ENCODE results near the gene POLR3B.

POLR3B gene

DNA sequence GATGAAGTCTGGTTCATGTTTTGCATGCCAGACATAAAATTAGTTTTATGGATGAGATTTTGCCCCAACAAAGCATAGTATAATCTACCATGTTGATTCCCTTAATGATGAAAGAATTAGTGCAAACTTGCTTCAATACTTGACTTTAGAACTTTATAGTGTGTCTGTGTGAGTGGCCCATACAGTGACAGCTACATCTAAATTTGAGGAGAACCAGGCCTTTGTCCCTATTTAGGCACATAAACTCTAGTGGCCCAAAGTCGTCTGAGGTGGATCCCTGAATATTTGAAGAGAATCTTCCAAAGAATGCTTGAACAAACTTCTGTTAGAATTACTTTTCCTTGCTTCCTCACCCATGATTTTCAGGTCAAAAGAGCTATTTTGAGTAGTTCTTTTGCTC is 70.4 kb downstream of the POLR3B start:
- H3K4me3 ChIP-seq (ENCODE audit: low read length), result no peak overlapping the region
- H3K27me3 ChIP-seq (ENCODE audit: control insufficient read depth, insufficient read depth, low read length), result no peaks in the 10 kb centered on the region
- no peak overlapping the region for H3K9ac ChIP-seq (ENCODE audit: low read length)
- peak overlapping the region; percentile 50 for H3K27ac ChIP-seq (ENCODE audit: low read depth, low read length)
- peaks cover 14% of the 10 kb centered on the region for H3K4me1 ChIP-seq (ENCODE audit: control insufficient read depth, insufficient read depth, low read length)
- peaks cover under 1% of the 10 kb centered on the region for H3K36me3 ChIP-seq (ENCODE audit: control insufficient read depth, insufficient read depth, low read length)

GRCh38 chr12:106428384-106428783 is 70.8 kb downstream of the POLR3B start:
- H3K27me3 ChIP-seq (ENCODE audit: control insufficient read depth, insufficient read depth, low read length), result no peaks in the 10 kb centered on the region
- no peak overlapping the region for H3K4me3 ChIP-seq (ENCODE audit: low read length)
- no peak overlapping the region for H3K9ac ChIP-seq (ENCODE audit: low read length)
- peaks cover 14% of the 10 kb centered on the region for H3K4me1 ChIP-seq (ENCODE audit: control insufficient read depth, insufficient read depth, low read length)
- peak overlapping the region; percentile 50 for H3K27ac ChIP-seq (ENCODE audit: low read depth, low read length)
- peaks cover 2% of the 10 kb centered on the region for H3K36me3 ChIP-seq (ENCODE audit: control insufficient read depth, insufficient read depth, low read length)

DNA sequence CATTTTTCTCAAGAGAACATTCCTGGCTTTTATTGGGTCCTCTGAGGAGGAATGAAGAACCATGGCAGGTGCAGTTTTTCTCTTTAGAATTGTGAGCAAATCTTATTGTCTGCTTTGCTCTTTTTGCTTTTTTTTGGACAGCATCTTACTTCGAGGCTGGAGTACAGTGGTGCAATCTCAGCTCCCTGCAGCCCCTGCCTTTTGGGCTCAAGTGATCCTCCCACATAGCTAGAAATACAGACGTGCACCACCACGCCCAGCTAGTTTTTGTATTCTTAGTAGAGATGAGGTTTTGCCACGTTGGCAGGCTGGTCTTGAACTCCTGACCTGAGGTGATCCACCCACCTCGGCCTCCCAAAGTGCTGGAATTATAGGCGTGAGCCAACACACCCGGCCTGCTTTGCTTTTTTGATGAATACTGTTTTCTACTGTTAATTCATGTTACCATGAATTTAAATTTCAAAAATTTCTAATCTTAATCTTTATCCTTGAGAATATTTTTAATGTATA is 71.5 kb downstream of the POLR3B start:
- Histone ChIP-seq H3K9ac (ENCODE audit: low read length) (no peak overlapping the region), H3K4me1 (ENCODE audit: control insufficient read depth, insufficient read depth, low read length) (peaks cover 14% of the 10 kb centered on the region), H3K27ac (ENCODE audit: low read depth, low read length) (no peak overlapping the region), H3K36me3 (ENCODE audit: control insufficient read depth, insufficient read depth, low read length) (peaks cover 5% of the 10 kb centered on the region), H3K4me3 (ENCODE audit: low read length) (no peak overlapping the region), H3K27me3 (ENCODE audit: control insufficient read depth, insufficient read depth, low read length) (no peaks in the 10 kb centered on the region)

DNA sequence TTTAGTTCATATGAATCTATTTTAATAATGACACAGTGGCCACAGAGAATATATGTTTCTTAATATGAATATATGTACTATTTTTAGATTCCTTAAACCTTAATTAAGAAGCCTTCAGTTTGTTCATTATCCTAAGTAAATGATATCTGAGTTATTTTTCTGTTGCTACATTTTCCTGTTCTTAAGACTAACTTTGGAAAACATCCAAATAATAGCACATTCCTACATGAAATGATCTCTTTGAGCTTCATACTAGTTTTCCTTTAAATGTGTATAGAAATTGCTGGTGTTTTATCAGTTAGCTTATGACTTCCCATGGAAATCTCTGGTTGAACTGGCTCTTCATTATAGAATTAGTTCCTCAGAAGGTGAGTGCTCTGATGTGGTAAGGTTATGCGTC is 72.1 kb downstream of the POLR3B start:
- Histone ChIP-seq H3K27me3 (ENCODE audit: control insufficient read depth, insufficient read depth, low read length) (no peaks in the 10 kb centered on the region), H3K27ac (ENCODE audit: low read depth, low read length) (no peak overlapping the region), H3K4me3 (ENCODE audit: low read length) (no peak overlapping the region), H3K4me1 (ENCODE audit: control insufficient read depth, insufficient read depth, low read length) (peaks cover 14% of the 10 kb centered on the region), H3K9ac (ENCODE audit: low read length) (no peak overlapping the region), H3K36me3 (ENCODE audit: control insufficient read depth, insufficient read depth, low read length) (peaks cover 8% of the 10 kb centered on the region)

- Histone ChIP-seq H3K36me3 (ENCODE audit: control insufficient read depth, insufficient read depth, low read length) (peaks cover 8% of the 10 kb centered on the region), H3K27me3 (ENCODE audit: control insufficient read depth, insufficient read depth, low read length) (no peaks in the 10 kb centered on the region), H3K4me1 (ENCODE audit: control insufficient read depth, insufficient read depth, low read length) (peaks cover 14% of the 10 kb centered on the region), H3K27ac (ENCODE audit: low read depth, low read length) (no peak overlapping the region), H3K4me3 (ENCODE audit: low read length) (no peak overlapping the region), H3K9ac (ENCODE audit: low read length) (no peak overlapping the region)
Observed at GRCh38 chr12:106431839-106432411, 74.4 kb downstream of the POLR3B start.

GRCh38 chr12:106433055-106433454 is 75.5 kb downstream of the POLR3B start:
- H3K36me3 ChIP-seq (ENCODE audit: control insufficient read depth, insufficient read depth, low read length), result peaks cover 8% of the 10 kb centered on the region

GRCh38 chr12:106434526-106434925 is 77.0 kb downstream of the POLR3B start:
- H3K36me3 ChIP-seq (ENCODE audit: control insufficient read depth, insufficient read depth, low read length), result peaks cover 8% of the 10 kb centered on the region
- no peak overlapping the region for H3K4me3 ChIP-seq (ENCODE audit: low read length)
- H3K9ac ChIP-seq (ENCODE audit: low read length), result no peak overlapping the region
- no peak overlapping the region for H3K27ac ChIP-seq (ENCODE audit: low read depth, low read length)
- no peaks in the 10 kb centered on the region for H3K27me3 ChIP-seq (ENCODE audit: control insufficient read depth, insufficient read depth, low read length)
- H3K4me1 ChIP-seq (ENCODE audit: control insufficient read depth, insufficient read depth, low read length), result peaks cover 2% of the 10 kb centered on the region

More at GRCh38 chr12:106433055-106433454, 75.5 kb downstream of the POLR3B start:
- Histone ChIP-seq H3K4me1 (ENCODE audit: control insufficient read depth, insufficient read depth, low read length) (peaks cover 8% of the 10 kb centered on the region), H3K4me3 (ENCODE audit: low read length) (no peak overlapping the region), H3K27ac (ENCODE audit: low read depth, low read length) (no peak overlapping the region), H3K9ac (ENCODE audit: low read length) (no peak overlapping the region), H3K27me3 (ENCODE audit: control insufficient read depth, insufficient read depth, low read length) (no peaks in the 10 kb centered on the region)

DNA sequence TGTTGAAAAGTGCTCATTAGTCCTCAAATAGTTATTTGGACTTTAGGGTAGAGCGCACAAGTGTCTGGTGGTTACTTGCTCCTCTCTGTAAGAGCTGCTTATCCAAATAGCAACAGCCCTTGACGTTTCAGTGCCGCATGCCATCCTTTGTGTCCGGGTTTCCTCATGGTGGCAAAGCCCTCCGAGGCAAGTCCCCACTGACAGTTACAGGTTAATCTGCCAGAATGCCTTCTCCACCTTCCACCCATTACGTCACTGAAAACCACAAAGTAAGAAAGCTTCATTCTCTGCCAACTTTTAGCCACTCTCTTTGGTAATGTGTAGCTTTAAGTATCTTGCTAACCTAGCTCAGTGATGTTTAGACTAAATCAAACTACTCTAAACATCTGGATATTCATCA is 78.6 kb downstream of the POLR3B start:
- Histone ChIP-seq H3K36me3 (ENCODE audit: control insufficient read depth, insufficient read depth, low read length) (peaks cover 8% of the 10 kb centered on the region), H3K27ac (ENCODE audit: low read depth, low read length) (no peak overlapping the region), H3K27me3 (ENCODE audit: control insufficient read depth, insufficient read depth, low read length) (no peaks in the 10 kb centered on the region)

GRCh38 chr12:106442575-106442974 is 85.0 kb downstream of the POLR3B start:
- Histone ChIP-seq H3K27ac (ENCODE audit: low read depth, low read length) (no peak overlapping the region), H3K9ac (ENCODE audit: low read length) (no peak overlapping the region), H3K36me3 (ENCODE audit: control insufficient read depth, insufficient read depth, low read length) (no peaks in the 10 kb centered on the region), H3K4me1 (ENCODE audit: control insufficient read depth, insufficient read depth, low read length) (no peaks in the 10 kb centered on the region), H3K4me3 (ENCODE audit: low read length) (no peak overlapping the region), H3K27me3 (ENCODE audit: control insufficient read depth, insufficient read depth, low read length) (no peaks in the 10 kb centered on the region)

More for the DNA sequence above, 78.6 kb downstream of the POLR3B start:
- H3K9ac ChIP-seq (ENCODE audit: low read length), result no peak overlapping the region
- H3K4me3 ChIP-seq (ENCODE audit: low read length), result no peak overlapping the region
- H3K4me1 ChIP-seq (ENCODE audit: control insufficient read depth, insufficient read depth, low read length), result peaks cover 2% of the 10 kb centered on the region

DNA sequence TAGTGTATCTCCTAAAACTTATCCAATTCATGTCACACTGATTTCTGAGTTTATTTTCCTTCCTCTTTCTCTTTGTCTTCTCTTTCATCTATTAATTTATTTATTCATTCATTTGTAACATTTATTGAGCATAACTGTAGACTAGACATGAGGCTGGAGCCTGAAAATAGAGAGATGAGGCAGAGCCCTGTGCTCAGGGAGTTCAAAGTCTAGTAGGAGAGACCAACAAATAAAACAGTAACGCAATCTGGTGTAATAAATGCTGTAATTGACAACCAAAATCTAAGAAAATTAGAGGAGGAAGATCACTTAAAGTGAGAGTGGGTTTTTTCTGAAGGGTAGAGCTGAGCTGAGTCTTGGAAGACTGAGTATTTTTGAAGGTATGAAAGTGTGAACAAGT is 87.5 kb downstream of the POLR3B start:
- H3K9ac ChIP-seq (ENCODE audit: low read length), result no peak overlapping the region
- no peaks in the 10 kb centered on the region for H3K4me1 ChIP-seq (ENCODE audit: control insufficient read depth, insufficient read depth, low read length)
- no peaks in the 10 kb centered on the region for H3K36me3 ChIP-seq (ENCODE audit: control insufficient read depth, insufficient read depth, low read length)
- H3K4me3 ChIP-seq (ENCODE audit: low read length), result no peak overlapping the region
- no peaks in the 10 kb centered on the region for H3K27me3 ChIP-seq (ENCODE audit: control insufficient read depth, insufficient read depth, low read length)
- no peak overlapping the region for H3K27ac ChIP-seq (ENCODE audit: low read depth, low read length)

GRCh38 chr12:106445959-106446358 is 88.4 kb downstream of the POLR3B start:
- H3K4me3 ChIP-seq (ENCODE audit: low read length), result no peak overlapping the region
- H3K36me3 ChIP-seq (ENCODE audit: control insufficient read depth, insufficient read depth, low read length), result no peaks in the 10 kb centered on the region
- no peaks in the 10 kb centered on the region for H3K27me3 ChIP-seq (ENCODE audit: control insufficient read depth, insufficient read depth, low read length)
- no peak overlapping the region for H3K27ac ChIP-seq (ENCODE audit: low read depth, low read length)
- no peak overlapping the region for H3K9ac ChIP-seq (ENCODE audit: low read length)
- no peaks in the 10 kb centered on the region for H3K4me1 ChIP-seq (ENCODE audit: control insufficient read depth, insufficient read depth, low read length)

GRCh38 chr12:106446419-106447092 is 89.0 kb downstream of the POLR3B start:
- Histone ChIP-seq H3K9ac (ENCODE audit: low read length) (no peak overlapping the region), H3K36me3 (ENCODE audit: control insufficient read depth, insufficient read depth, low read length) (no peaks in the 10 kb centered on the region), H3K4me3 (ENCODE audit: low read length) (no peak overlapping the region), H3K27me3 (ENCODE audit: control insufficient read depth, insufficient read depth, low read length) (no peaks in the 10 kb centered on the region), H3K4me1 (ENCODE audit: control insufficient read depth, insufficient read depth, low read length) (no peaks in the 10 kb centered on the region), H3K27ac (ENCODE audit: low read depth, low read length) (no peak overlapping the region)

GRCh38 chr12:106452309-106452708 is 94.8 kb downstream of the POLR3B start:
- Histone ChIP-seq H3K4me3 (ENCODE audit: low read length) (no peak overlapping the region), H3K27me3 (ENCODE audit: control insufficient read depth, insufficient read depth, low read length) (no peaks in the 10 kb centered on the region), H3K9ac (ENCODE audit: low read length) (no peak overlapping the region), H3K36me3 (ENCODE audit: control insufficient read depth, insufficient read depth, low read length) (no peaks in the 10 kb centered on the region), H3K4me1 (ENCODE audit: control insufficient read depth, insufficient read depth, low read length) (no peaks in the 10 kb centered on the region), H3K27ac (ENCODE audit: low read depth, low read length) (no peak overlapping the region)
